Stimulated activated CD4-positive, alpha-beta T cell treated with anti-CD3 and anti-CD28 coated beads, Interleukin-12 subunit alpha, Interleukin-12 subunit beta, amount 100 ng/mL, for 4 hours (primary cell): ENCODE data around the gene FAM43B.

Source experiments
- DNase-seq: peaks from one replicate; pipeline ENCODE4 v3.0.0-alpha.2; 2020

The FAM43B gene

GRCh38 chr1:20594746-20595145, 42.4 kb downstream of the FAM43B start:
- DNase-seq = no peak

GRCh38 chr1:20596106-20596505, 43.7 kb downstream of the FAM43B start:
- no peak for DNase-seq

GRCh38 chr1:20597650-20598049, 45.3 kb downstream of the FAM43B start:
- DNase-seq = no peak

DNA sequence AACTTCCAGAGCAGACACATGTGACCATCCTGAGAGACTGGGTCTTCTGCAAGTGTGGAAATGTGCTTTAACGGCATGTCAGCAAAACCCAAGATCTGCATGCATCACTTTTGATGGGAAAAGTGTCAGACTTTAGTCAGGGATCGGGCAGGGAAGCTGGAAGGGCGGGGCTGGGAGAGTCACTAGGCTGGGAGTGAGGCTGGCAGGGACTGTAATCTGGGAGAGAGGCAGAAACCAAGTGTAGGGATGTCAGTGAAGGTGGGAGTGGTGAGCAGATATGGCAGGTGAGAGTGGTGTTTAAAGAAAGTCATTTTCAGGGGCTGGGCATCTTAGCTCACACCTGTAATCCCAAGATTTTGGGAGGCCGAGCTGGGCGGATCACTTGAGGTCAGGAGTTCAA, 47.8 kb downstream of the FAM43B start:
- DNase-seq = no peak

DNA sequence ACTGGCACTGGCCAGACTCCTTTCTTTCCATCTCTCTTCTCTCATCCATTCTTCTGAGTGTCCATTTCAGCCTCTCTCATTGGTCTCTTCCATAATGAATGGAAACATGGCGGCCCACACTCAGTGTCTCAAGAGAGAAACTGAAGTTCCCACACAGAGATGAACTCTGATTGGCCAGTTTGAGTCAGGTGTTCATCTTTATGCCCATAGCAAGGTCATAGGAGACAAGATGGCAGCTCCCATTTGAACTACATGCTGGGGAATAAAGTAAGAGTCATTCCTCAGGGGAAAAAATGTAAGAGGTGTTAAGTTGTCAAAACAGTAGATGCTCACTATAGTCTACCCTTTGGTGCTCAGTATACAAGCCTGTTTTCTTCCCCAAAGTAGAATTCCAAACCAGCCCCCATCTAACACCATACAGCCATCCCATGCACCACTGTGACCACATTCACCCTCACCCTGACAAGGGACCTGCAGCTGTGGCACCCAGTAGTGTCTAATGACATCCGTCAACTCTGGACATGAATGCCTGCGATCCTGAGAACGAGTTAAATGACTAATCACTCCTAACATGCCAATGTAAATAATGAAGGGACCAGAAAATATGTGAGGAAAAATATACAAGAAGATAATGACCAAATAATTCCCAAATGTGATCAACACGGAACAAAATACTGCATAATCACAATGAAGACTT, 48.9 kb downstream of the FAM43B start:
- no peak for DNase-seq

GRCh38 chr1:20602851-20603450, 50.6 kb downstream of the FAM43B start:
- no peak for DNase-seq

GRCh38 chr1:20603504-20604464, 51.4 kb downstream of the FAM43B start:
- DNase-seq = no peak
